HepG2 (cell line): ENCODE results near the gene PHKG1. TPM values are rescaled to one million over a fixed set of nuclear protein-coding genes. Genes with fewer than 3 reads are reported as not detected.

Experiments used
- ATAC-seq: fragments of 200-7000 bp; cut with Tn5 transposase; 3 replicates; pipeline ENCODE4 v1.9.1; 2020; ENCODE audit warnings: mild to moderate bottlenecking, moderate library complexity
- BruUV-seq: library from RNA; stranded (reverse); fragments of 400-500 nt; replicated peaks from 2 replicates; lab custom pipeline; 2021; lab: Mats Ljungman, UMichigan
- CTCF ChIA-PET: fragments of 300-600 bp; formaldehyde crosslinking; extraction: SDS; loops from one replicate; lab custom pipeline; 2021; ENCODE audit warnings: low total read pairs, inconsistent platforms, low intra/inter-chr PET ratio; lab: Yijun Ruan, JAX
- POLR2A ChIA-PET: fragments of 350-600 bp; sonication (Branson Sonifier 250); formaldehyde crosslinking; loops from one replicate; lab custom pipeline; 2020; ENCODE audit warnings: antibody characterized with exemption, inconsistent platforms; lab: Yijun Ruan, JAX
- DNase-seq: peaks from one replicate; pipeline ENCODE4 v3.0.0-alpha.2; 2015; ENCODE audit warnings: low spot score
- FAIRE-seq: peaks from 3 replicates; lab custom pipeline; 2011; peaks lifted over from hg19 to GRCh38; lab: Jason Lieb, UNC
- H2AFZ ChIP-seq: one replicate; pipeline ENCODE4 v1.6.1; 2011; ENCODE audit warnings: low read length, inconsistent platforms
- H3K27ac ChIP-seq: fragments of 300-600 bp; 3 replicates; pipeline ENCODE4 v1.8.0; 2011; ENCODE audit warnings: mixed run types, mild to moderate bottlenecking, mixed read lengths, low read length, inconsistent platforms; ENCODE audit not compliant: insufficient read depth; ENCODE audit errors: extremely low read length
- H3K27me3 ChIP-seq, 2 experiments: fragments of 200-600 bp in 1 of 2; 2 replicates in 1 of 2; 3 replicates in 1 of 2; pipeline versions ENCODE4 v1.6.0 to v1.8.0; 2011; ENCODE audit warnings: low read length in 2 of 2, mild to moderate bottlenecking in 2 of 2, moderate library complexity in 2 of 2, inconsistent platforms in 1 of 2; ENCODE audit not compliant: insufficient read depth in 2 of 2, control insufficient read depth in 1 of 2
- H3K36me3 ChIP-seq, 2 experiments: fragments of 200-600 bp in 1 of 2; replicated peaks in 1 of 2; 2 replicates in 1 of 2; 3 replicates in 1 of 2; pipeline versions ENCODE4 v1.5.1 to v1.8.0; 2011; ENCODE audit warnings: low read length in 2 of 2, inconsistent platforms in 1 of 2; ENCODE audit not compliant: insufficient read depth in 2 of 2, control insufficient read depth in 1 of 2
- H3K4me1 ChIP-seq: 2 replicates; pipeline ENCODE4 v1.5.1; 2012; ENCODE audit warnings: low read length, inconsistent platforms; ENCODE audit not compliant: insufficient read depth
- H3K4me2 ChIP-seq: 2 replicates; pipeline ENCODE4 v1.6.0; 2011; ENCODE audit warnings: low read depth, low read length, inconsistent platforms
- H3K4me3 ChIP-seq, 3 experiments: fragments of 200-600 bp in 1 of 3; sonication (generic), shearing (Covaris generic) in 1 of 3; replicated peaks in 1 of 3; 2 replicates each; pipeline ENCODE4 v1.5.1; 2011 to 2016; ENCODE audit warnings: low read length in 3 of 3, inconsistent platforms in 2 of 3, low read depth in 2 of 3, mild to moderate bottlenecking in 2 of 3, control low read depth in 1 of 3, mixed read lengths in 1 of 3; ENCODE audit not compliant: insufficient read depth in 1 of 3
- H3K79me2 ChIP-seq: one replicate; pipeline ENCODE4 v1.6.1; 2011; ENCODE audit warnings: low read length, inconsistent platforms; ENCODE audit not compliant: insufficient read depth
- H3K9ac ChIP-seq: 2 replicates; pipeline ENCODE4 v1.6.0; 2011; ENCODE audit warnings: mild to moderate bottlenecking, low read depth, low read length, inconsistent platforms; ENCODE audit not compliant: insufficient read depth
- H3K9me3 ChIP-seq: 2 replicates; pipeline ENCODE4 v1.5.1; 2012; ENCODE audit warnings: mild to moderate bottlenecking, low read length
- H4K20me1 ChIP-seq: 2 replicates; pipeline ENCODE4 v1.6.0; 2011; ENCODE audit warnings: inconsistent platforms, mild to moderate bottlenecking, low read length, moderate library complexity; ENCODE audit not compliant: insufficient read depth
- FOXC1 ChIP-seq: sonication (generic); formaldehyde crosslinking; IDR thresholded peaks from 2 replicates; pipeline ENCODE4 v1.8.0; 2022; ENCODE audit warnings: mild to moderate bottlenecking, missing genetic modification reagents, borderline replicate concordance
- KMT2A ChIP-seq: sonication (generic); formaldehyde crosslinking; IDR thresholded peaks from 2 replicates; pipeline ENCODE4 v1.4.0; 2020; ENCODE audit warnings: missing genetic modification reagents
- TOPORS ChIP-seq: sonication (generic); formaldehyde crosslinking; IDR thresholded peaks from 2 replicates; pipeline ENCODE4 v1.8.0; 2023; ENCODE audit warnings: mild to moderate bottlenecking, missing genetic modification reagents
- ZNF431 ChIP-seq: sonication (generic); formaldehyde crosslinking; IDR thresholded peaks from 2 replicates; pipeline ENCODE4 v1.9.0; 2022; ENCODE audit warnings: missing genetic modification reagents, low read depth, mild to moderate bottlenecking, borderline replicate concordance
- ZNF782 ChIP-seq: sonication (generic); formaldehyde crosslinking; IDR thresholded peaks from 2 replicates; pipeline ENCODE4 v1.4.0; 2020; ENCODE audit warnings: missing genetic modification reagents, mild to moderate bottlenecking, borderline replicate concordance
- ZNF878 ChIP-seq: sonication (generic); formaldehyde crosslinking; IDR thresholded peaks from 2 replicates; pipeline ENCODE4 v1.8.1; 2023; ENCODE audit warnings: mild to moderate bottlenecking, missing genetic modification reagents, moderate library complexity
- WGBS: methylation state at CpG from one replicate; pipeline ENCODE4 v1.1.6; 2017; ENCODE audit warnings: low lambda C conversion rate; 5-methylcytosine and 5-hydroxymethylcytosine counted together
- in situ Hi-C: cut with HindIII; loops from 2 replicates; pipeline ENCODE4 v1.10.0; 2017; ENCODE audit warnings: low pct_unique_long_range_greater_than_20kb; ENCODE audit not compliant: extremely low pct_ligation_motif_present
- intact Hi-C: fragments of 100-400 bp; cut with micrococcal nuclease; formaldehyde crosslinking; loops from one replicate; pipeline ENCODE4 v1.10.0; 2022; ENCODE audit not compliant: unreplicated experiment
- polyA plus RNA-seq, 8 experiments: library from polyadenylated mRNA; depleted of rRNA in 3 of 8; stranded (reverse) in 7 of 8; unstranded in 1 of 8; fragments of >200 nt; fragmentation: Illumina TruSeq in 4 of 8; extraction: Trizol in 4 of 8; gene quantifications; 2 replicates each; pipeline versions ENCODE4 v1.2.1 to v1.2.3, GENCODE V29; 2011 to 2016; ENCODE audit warnings: low read depth in 4 of 8, missing spikeins in 1 of 8, mixed read lengths in 1 of 8; ENCODE audit not compliant: insufficient read depth in 1 of 8
- total RNA-seq, 5 experiments: library from RNA; depleted of rRNA; stranded (reverse); fragments of >200 nt; fragmentation: Illumina TruSeq; extraction: Trizol; gene quantifications; 2 replicates each; pipeline ENCODE4 v1.2.3, GENCODE V29; 2016; ENCODE audit warnings: low read depth in 1 of 5
- TF ChIP-seq, protein P1 (sequence below): IDR thresholded peaks from 2 replicates; pipeline ENCODE4 v1.6.1; 2016; ENCODE audit warnings: low read depth, borderline replicate concordance
- TF ChIP-seq, protein P2 (sequence below): sonication (generic); formaldehyde crosslinking; IDR thresholded peaks from 2 replicates; pipeline ENCODE4 v1.5.0; 2020; ENCODE audit warnings: mild to moderate bottlenecking, missing genetic modification reagents, borderline replicate concordance
- TF ChIP-seq, protein P3 (sequence below): sonication (generic); formaldehyde crosslinking; IDR thresholded peaks from 2 replicates; pipeline ENCODE4 v1.4.0; 2020; ENCODE audit warnings: missing genetic modification reagents

PHKG1 gene
- total and polyA plus RNA-seq, 2 of the 13 experiments (the other 11 are each of a cell fraction or from before 2014, with no cell fraction given), result 0.44 to 0.71 TPM

DNA sequence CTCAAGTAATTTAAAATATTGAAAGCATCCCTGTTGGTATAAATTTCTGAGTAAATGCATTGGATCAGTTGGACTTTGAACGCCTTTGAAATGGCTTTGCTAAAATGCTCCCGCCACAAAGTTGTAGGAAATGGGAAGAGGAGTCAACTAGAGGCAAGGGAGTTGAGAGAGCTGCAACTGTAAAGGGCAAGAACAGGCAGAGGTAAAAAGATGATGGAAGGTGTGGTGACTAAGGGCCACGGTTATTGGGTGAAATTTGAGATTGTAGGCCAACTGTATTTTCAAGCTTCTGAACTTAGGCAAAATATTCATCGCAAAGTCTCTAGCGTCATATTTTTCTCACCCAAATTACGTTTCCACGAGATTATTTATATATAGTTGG, 29.3 kb downstream of the PHKG1 start (continued):
- TF ChIP-seq, protein P1, sequence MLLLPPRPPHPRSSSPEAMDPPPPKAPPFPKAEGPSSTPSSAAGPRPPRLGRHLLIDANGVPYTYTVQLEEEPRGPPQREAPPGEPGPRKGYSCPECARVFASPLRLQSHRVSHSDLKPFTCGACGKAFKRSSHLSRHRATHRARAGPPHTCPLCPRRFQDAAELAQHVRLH (CRISPR knock-in tag), result no peak
- TF ChIP-seq ZNF878 (CRISPR knock-in tag) (0 out of 2 replicates have a peak, but pooled peaks have one; percentile 13), FOXC1 (CRISPR knock-in tag) (no peak), TOPORS (no peak), ZNF431 (CRISPR knock-in tag) (no peak), ZNF782 (CRISPR knock-in tag) (no peak)

DNA sequence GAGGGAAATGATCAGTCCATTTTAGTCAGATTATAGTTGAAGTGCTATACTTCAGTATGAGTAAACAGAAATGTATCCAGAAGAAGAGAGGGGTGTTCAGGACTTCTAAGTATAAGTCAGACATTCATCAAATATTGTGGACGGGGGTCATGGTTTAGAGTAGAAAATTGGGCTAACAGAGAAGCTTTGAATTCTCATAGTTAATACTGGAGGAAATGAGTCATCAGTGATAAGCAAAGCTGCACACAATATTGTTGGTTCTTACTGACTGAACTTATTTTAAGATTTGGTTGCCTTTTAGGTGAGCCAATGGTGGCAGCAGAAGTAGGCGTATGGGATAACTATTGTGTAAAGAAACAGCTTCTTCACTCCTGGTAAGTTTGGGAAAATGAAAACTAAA, 30.4 kb downstream of the PHKG1 start:
- H3K27ac ChIP-seq, result peak overlapping the region; percentile 47
- TF ChIP-seq, protein P2, sequence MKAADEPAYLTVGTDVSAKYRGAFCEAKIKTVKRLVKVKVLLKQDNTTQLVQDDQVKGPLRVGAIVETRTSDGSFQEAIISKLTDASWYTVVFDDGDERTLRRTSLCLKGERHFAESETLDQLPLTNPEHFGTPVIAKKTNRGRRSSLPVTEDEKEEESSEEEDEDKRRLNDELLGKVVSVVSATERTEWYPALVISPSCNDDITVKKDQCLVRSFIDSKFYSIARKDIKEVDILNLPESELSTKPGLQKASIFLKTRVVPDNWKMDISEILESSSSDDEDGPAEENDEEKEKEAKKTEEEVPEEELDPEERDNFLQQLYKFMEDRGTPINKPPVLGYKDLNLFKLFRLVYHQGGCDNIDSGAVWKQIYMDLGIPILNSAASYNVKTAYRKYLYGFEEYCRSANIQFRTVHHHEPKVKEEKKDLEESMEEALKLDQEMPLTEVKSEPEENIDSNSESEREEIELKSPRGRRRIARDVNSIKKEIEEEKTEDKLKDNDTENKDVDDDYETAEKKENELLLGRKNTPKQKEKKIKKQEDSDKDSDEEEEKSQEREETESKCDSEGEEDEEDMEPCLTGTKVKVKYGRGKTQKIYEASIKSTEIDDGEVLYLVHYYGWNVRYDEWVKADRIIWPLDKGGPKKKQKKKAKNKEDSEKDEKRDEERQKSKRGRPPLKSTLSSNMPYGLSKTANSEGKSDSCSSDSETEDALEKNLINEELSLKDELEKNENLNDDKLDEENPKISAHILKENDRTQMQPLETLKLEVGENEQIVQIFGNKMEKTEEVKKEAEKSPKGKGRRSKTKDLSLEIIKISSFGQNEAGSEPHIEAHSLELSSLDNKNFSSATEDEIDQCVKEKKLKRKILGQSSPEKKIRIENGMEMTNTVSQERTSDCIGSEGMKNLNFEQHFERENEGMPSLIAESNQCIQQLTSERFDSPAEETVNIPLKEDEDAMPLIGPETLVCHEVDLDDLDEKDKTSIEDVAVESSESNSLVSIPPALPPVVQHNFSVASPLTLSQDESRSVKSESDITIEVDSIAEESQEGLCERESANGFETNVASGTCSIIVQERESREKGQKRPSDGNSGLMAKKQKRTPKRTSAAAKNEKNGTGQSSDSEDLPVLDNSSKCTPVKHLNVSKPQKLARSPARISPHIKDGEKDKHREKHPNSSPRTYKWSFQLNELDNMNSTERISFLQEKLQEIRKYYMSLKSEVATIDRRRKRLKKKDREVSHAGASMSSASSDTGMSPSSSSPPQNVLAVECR (CRISPR knock-in tag), result no peak
- TF ChIP-seq, protein P3, sequence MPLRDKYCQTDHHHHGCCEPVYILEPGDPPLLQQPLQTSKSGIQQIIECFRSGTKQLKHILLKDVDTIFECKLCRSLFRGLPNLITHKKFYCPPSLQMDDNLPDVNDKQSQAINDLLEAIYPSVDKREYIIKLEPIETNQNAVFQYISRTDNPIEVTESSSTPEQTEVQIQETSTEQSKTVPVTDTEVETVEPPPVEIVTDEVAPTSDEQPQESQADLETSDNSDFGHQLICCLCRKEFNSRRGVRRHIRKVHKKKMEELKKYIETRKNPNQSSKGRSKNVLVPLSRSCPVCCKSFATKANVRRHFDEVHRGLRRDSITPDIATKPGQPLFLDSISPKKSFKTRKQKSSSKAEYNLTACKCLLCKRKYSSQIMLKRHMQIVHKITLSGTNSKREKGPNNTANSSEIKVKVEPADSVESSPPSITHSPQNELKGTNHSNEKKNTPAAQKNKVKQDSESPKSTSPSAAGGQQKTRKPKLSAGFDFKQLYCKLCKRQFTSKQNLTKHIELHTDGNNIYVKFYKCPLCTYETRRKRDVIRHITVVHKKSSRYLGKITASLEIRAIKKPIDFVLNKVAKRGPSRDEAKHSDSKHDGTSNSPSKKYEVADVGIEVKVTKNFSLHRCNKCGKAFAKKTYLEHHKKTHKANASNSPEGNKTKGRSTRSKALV (CRISPR knock-in tag), result no peak
- no peak for TF ChIP-seq KMT2A (CRISPR knock-in tag)

More for the DNA sequence above, 30.4 kb downstream of the PHKG1 start:
- Histone ChIP-seq H3K27me3 (no peaks in the 10 kb centered on the region), H3K4me1 (peaks cover 80% of the 10 kb centered on the region), H3K79me2 (peaks cover 8% of the 10 kb centered on the region), H3K4me2 (peak overlapping the region; percentile 15; the same call in 1 of the 2 replicates), H3K4me3 (no peak overlapping the region; a peak in 1 of 6 replicates), H3K9ac (no peak overlapping the region), H3K9me3 (no peaks in the 10 kb centered on the region), H3K36me3 (peaks cover 3 to 41% of the 10 kb centered on the region in 2 experiments), H2AFZ (no peak overlapping the region), H4K20me1 (peaks cover 4% of the 10 kb centered on the region; the same call in 1 of the 2 replicates)
- intact Hi-C loops, result loop anchor here (1.0 to 2.0 kb wide), 2 partner anchors 11 to 34 kb away; partner anchors contain the start of genes CCT6A and PSPH
- FAIRE-seq (no peak), DNase-seq (peak; percentile 71), ATAC-seq (no peak)
- 54% methylated on average over 2 of the region's 2 CpGs for WGBS
- no TSS peak for BruUV-seq
- POLR2A ChIA-PET, result interaction anchor here (0.9 to 6.7 kb wide), 7 partner anchors 9 to 97 kb away, joined by 3 to 144 read pairs (median 21); partner anchors contain the start of genes CCT6A, NIPSNAP2 and PSPH
- in situ Hi-C loops, result no loop called here
- CTCF ChIA-PET, result no interaction called here
